ENCODE data around the gene SATB1. TPM values are rescaled to one million over a fixed set of nuclear protein-coding genes. Genes with fewer than 3 reads are reported as not detected.

The SATB1 gene
- polyA plus RNA-seq, 1 donor from 2014 or later = 16.0 TPM

- H2AFZ ChIP-seq (ENCODE audit: low read depth, low read length) = no peak overlapping the region
- TF ChIP-seq TAF1 (IDR thresholded peaks at IDR 0.05; ENCODE audit: low read depth) (no peak), RAD21 (conservative IDR thresholded peaks at IDR 0.05) (no peak), MXI1 (conservative IDR thresholded peaks at IDR 0.05; ENCODE audit: poor library complexity, severe bottlenecking) (no peak), CTCF (IDR thresholded peaks at IDR 0.05; ENCODE audit: poor library complexity, severe bottlenecking) (no peak), POLR2AphosphoS5 (IDR thresholded peaks at IDR 0.05) (no peak), SMC3 (conservative IDR thresholded peaks at IDR 0.05; ENCODE audit: poor library complexity) (no peak), EP300 (conservative IDR thresholded peaks at IDR 0.05; ENCODE audit: poor library complexity, severe bottlenecking) (no peak), EZH2 (IDR thresholded peaks at IDR 0.05; ENCODE audit: borderline replicate concordance, insufficient read depth, low read length, poor library complexity, severe bottlenecking) (no peak), REST (IDR thresholded peaks at IDR 0.05; ENCODE audit: borderline replicate concordance) (no peak)
- no peak overlapping the region for H3K27ac ChIP-seq (ENCODE audit: low read length)
- H3K79me2 ChIP-seq (replicated peaks; ENCODE audit: insufficient read depth, low read length) = no peaks in the 10 kb centered on the region
- H3K9me3 ChIP-seq (ENCODE audit: low read length) = no peaks in the 10 kb centered on the region
- H3K4me3 ChIP-seq (ENCODE audit: low read length) = no peak overlapping the region
- H3K9me2 ChIP-seq (ENCODE audit: insufficient read depth, low read length) = no peaks in the 10 kb centered on the region
- H3K4me2 ChIP-seq (ENCODE audit: low read length) = no peak overlapping the region
- no peaks in the 10 kb centered on the region for H3K36me3 ChIP-seq (ENCODE audit: insufficient read depth, low read length)
- no peak overlapping the region for H3K9ac ChIP-seq (ENCODE audit: low read length)
- no peaks in the 10 kb centered on the region for H3F3A ChIP-seq (ENCODE audit: insufficient read depth, low read length, poor library complexity, severe bottlenecking)
- H3K27me3 ChIP-seq (ENCODE audit: insufficient read depth, low read depth, low read length) = no peaks in the 10 kb centered on the region
- no peaks in the 10 kb centered on the region for H4K20me1 ChIP-seq (ENCODE audit: insufficient read depth)
These were observed 81.3 kb downstream of the SATB1 start for GRCh38 chr3:18343809-18344208.

- Histone ChIP-seq H3K36me3 (ENCODE audit: insufficient read depth, low read length) (no peaks in the 10 kb centered on the region), H3K79me2 (replicated peaks; ENCODE audit: insufficient read depth, low read length) (no peaks in the 10 kb centered on the region), H3K9me2 (ENCODE audit: insufficient read depth, low read length) (no peaks in the 10 kb centered on the region), H3K27me3 (ENCODE audit: insufficient read depth, low read depth, low read length) (no peaks in the 10 kb centered on the region), H3K9ac (ENCODE audit: low read length) (no peak overlapping the region), H3K4me3 (ENCODE audit: low read length) (no peak overlapping the region), H3K9me3 (ENCODE audit: low read length) (no peaks in the 10 kb centered on the region), H4K20me1 (ENCODE audit: insufficient read depth) (no peaks in the 10 kb centered on the region), H3F3A (ENCODE audit: insufficient read depth, low read length, poor library complexity, severe bottlenecking) (no peaks in the 10 kb centered on the region), H3K4me2 (ENCODE audit: low read length) (no peak overlapping the region), H3K27ac (ENCODE audit: low read length) (no peak overlapping the region), H2AFZ (ENCODE audit: low read depth, low read length) (no peak overlapping the region)
- TF ChIP-seq SMC3 (conservative IDR thresholded peaks at IDR 0.05; ENCODE audit: poor library complexity) = no peak
- TF ChIP-seq POLR2AphosphoS5 (IDR thresholded peaks at IDR 0.05) = no peak
- TF ChIP-seq CTCF (IDR thresholded peaks at IDR 0.05; ENCODE audit: poor library complexity, severe bottlenecking) = no peak
- no peak for TF ChIP-seq EP300 (conservative IDR thresholded peaks at IDR 0.05; ENCODE audit: poor library complexity, severe bottlenecking)
- TF ChIP-seq TAF1 (IDR thresholded peaks at IDR 0.05; ENCODE audit: low read depth) = no peak
- no peak for TF ChIP-seq RAD21 (conservative IDR thresholded peaks at IDR 0.05)
- no peak for TF ChIP-seq MXI1 (conservative IDR thresholded peaks at IDR 0.05; ENCODE audit: poor library complexity, severe bottlenecking)
- TF ChIP-seq REST (IDR thresholded peaks at IDR 0.05; ENCODE audit: borderline replicate concordance) = no peak
These were observed 86.2 kb downstream of the SATB1 start for GRCh38 chr3:18338827-18339514.
